Colonic mucosa (tissue), 4 donors: ENCODE results near the gene SOX13. TPM values are rescaled to one million over a fixed set of nuclear protein-coding genes. Genes with fewer than 3 reads are reported as not detected.
A peak's percentile ranks its signal among the peaks of the same experiment; 100 is the strongest.

Experiments
- DNase-seq: peaks from one replicate; pipeline ENCODE4 v3.0.0-alpha.2; 2020
- H3K27ac ChIP-seq: fragments of 200-600 bp; one replicate; pipeline ENCODE4 v1.8.0; 2021
- H3K27me3 ChIP-seq: fragments of 200-600 bp; one replicate; pipeline ENCODE4 v1.8.0; 2021
- H3K36me3 ChIP-seq: fragments of 200-600 bp; one replicate; pipeline ENCODE4 v1.8.0; 2021
- H3K4me1 ChIP-seq: fragments of 200-600 bp; one replicate; pipeline ENCODE4 v1.8.0; 2021; ENCODE audit warnings: mild to moderate bottlenecking
- H3K4me3 ChIP-seq: fragments of 200-600 bp; one replicate; pipeline ENCODE4 v1.8.0; 2021
- H3K9ac ChIP-seq, 2 donors: one replicate each; pipeline ENCODE4 v1.7.0; 2013; ENCODE audit warnings: control low read depth in 2 of 2, low read depth in 2 of 2, low read length in 2 of 2
- H3K9me3 ChIP-seq: fragments of 200-600 bp; one replicate; pipeline ENCODE4 v1.8.0; 2021
- intact Hi-C: fragments of 100-400 bp; cut with DNase I; formaldehyde crosslinking; loops from one replicate; pipeline ENCODE4 v1.14.1; 2022
- total RNA-seq, 2 donors: library from RNA; stranded (reverse); fragmentation: NEBNext Ultra II Directional in 1 of 2; extraction: Animal tissue kit (Norgen Biotek cat#: 25700) in 1 of 2; gene quantifications; one replicate each; pipeline ENCODE4 v1.2.1, GENCODE V29; 2021
- TF ChIP-seq, protein P1 (sequence below): fragments of 200-600 bp; IDR thresholded peaks from one replicate; pipeline ENCODE4 v1.8.0; 2022; ENCODE audit warnings: antibody characterized with exemption, mild to moderate bottlenecking
- donor health status: healthy.
- donor health status: DM: no; HTN: no; CAD: no.
- donor health status: DM: no; HTN: no; CAD: no.

SOX13 gene
- total RNA-seq = 10 to 100 TPM; 34.9 to 35.1 TPM

DNA sequence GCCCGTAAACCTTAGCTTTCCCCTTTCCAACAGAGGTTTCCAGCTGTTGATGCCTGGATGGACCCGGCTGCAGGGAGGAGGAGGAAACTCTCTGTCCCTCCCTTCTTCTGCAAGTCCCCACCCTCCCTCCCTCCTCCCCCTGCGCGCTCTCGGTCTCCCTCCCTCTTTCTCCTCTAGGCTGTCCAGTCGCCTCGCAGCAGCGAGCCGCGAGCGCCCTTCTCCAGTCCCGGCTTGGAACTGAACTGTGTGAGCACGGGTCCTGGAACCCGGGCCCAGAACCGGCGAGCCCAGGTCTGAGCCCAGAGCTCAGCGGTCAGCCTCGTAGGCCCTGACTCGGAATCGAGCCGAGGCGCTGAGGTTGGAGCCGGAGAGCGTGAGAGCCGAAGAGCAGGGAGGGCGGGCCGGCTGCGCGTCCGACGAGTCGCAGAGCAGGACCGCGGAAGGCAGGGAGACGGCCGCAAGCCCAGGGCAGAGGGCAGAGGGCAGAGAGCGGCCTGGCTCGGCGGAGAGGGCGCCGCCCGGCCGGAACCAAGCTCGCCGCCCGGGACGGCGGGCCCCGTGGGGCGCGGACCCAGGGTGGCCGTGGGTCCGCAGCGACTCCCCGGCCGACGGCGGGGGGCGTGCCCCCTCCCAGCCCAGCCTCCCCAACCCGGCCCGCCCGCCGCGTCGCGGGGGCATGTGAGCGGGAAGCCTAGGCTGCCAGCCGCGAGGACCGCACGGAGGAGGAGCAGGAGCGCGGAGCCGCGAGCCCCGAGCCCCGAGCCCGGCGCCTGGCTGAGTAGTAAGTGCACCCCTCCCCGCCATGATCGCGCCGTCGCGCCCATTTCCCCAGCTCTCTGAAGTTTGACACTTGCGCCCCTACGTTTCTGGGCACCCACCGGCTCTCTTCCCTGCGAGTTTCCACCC is at the start of gene SOX13:
TSS of gene SOX13 (plus strand) at position 185 of the 906 bp plus-strand sequence. CDS start 39,801 bp downstream, outside the sequence.
- DNase-seq = peak; percentile 94
- Histone ChIP-seq H3K4me1 (no peaks in the 10 kb centered on the region), H3K36me3 (no peaks in the 10 kb centered on the region), H3K27ac (peak within 1 kb of the TSS; percentile 94), H3K9ac (peak within 1 kb of the TSS; percentile 83 to 89), H3K27me3 (no peaks in the 10 kb centered on the region), H3K9me3 (no peaks in the 10 kb centered on the region), H3K4me3 (peak within 1 kb of the TSS; percentile 54)
- intact Hi-C loops = no loop called here
- TF ChIP-seq, protein P1, sequence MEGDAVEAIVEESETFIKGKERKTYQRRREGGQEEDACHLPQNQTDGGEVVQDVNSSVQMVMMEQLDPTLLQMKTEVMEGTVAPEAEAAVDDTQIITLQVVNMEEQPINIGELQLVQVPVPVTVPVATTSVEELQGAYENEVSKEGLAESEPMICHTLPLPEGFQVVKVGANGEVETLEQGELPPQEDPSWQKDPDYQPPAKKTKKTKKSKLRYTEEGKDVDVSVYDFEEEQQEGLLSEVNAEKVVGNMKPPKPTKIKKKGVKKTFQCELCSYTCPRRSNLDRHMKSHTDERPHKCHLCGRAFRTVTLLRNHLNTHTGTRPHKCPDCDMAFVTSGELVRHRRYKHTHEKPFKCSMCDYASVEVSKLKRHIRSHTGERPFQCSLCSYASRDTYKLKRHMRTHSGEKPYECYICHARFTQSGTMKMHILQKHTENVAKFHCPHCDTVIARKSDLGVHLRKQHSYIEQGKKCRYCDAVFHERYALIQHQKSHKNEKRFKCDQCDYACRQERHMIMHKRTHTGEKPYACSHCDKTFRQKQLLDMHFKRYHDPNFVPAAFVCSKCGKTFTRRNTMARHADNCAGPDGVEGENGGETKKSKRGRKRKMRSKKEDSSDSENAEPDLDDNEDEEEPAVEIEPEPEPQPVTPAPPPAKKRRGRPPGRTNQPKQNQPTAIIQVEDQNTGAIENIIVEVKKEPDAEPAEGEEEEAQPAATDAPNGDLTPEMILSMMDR = no peak

DNA sequence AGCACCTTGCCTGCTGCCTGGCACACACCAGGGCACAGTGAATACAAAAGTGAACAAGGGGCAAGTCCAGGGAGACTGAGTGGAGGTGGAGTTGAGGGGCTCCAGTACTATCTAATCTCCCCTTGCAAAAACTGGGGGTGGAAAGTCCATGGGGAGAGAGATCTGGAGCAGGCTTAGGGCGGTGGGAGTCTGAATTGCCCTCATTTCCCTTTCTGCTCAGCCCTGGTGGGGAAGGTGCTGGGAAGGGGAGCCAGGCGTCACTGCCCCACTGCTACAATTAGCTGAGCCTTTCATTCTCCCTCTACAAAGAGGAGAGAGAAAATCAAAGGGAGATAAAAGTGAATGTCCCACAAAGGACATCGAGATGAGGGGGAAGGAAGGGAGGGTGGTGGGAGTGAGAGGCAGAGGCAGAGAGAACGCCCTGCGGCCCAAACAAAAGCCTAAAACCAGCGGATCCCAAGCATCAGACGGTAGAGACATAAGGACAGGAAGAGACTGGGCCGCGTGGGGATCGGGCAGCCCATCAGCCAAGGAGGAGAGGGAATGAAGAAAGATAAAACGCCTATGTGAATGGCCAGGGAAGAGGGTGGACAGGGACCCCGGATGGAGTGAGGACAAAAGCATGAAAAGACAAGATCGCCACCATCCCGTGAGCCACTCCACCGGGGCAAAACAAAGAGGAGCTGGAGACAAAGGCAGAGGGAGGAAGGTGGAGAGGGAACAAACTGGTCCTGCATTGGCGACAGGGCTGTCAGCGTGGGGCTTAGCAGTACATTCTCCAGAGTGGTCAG is 46.8 kb upstream of the SOX13 start:
- DNase-seq = no peak
- TF ChIP-seq, protein P1 = no peak
- Histone ChIP-seq H3K36me3 (no peaks in the 10 kb centered on the region), H3K9me3 (no peaks in the 10 kb centered on the region), H3K4me1 (no peaks in the 10 kb centered on the region), H3K27me3 (no peaks in the 10 kb centered on the region), H3K4me3 (no peak overlapping the region), H3K27ac (no peak overlapping the region), H3K9ac (no peak overlapping the region)
- intact Hi-C loops = no loop called here

- TF ChIP-seq, protein P1 = no peak
- H3K9ac ChIP-seq = no peak overlapping the region
- no peak overlapping the region for H3K4me3 ChIP-seq
- H3K36me3 ChIP-seq = no peaks in the 10 kb centered on the region
- no peak for DNase-seq
- no peaks in the 10 kb centered on the region for H3K9me3 ChIP-seq
- no peaks in the 10 kb centered on the region for H3K27me3 ChIP-seq
- intact Hi-C loops = no loop called here
- H3K27ac ChIP-seq = no peak overlapping the region
- no peaks in the 10 kb centered on the region for H3K4me1 ChIP-seq
Observed at GRCh38 chr1:204027446-204027845, 45.5 kb upstream of the SOX13 start.

GRCh38 chr1:204029016-204029415 is 43.9 kb upstream of the SOX13 start:
- Histone ChIP-seq H3K9ac (no peak overlapping the region), H3K4me3 (no peak overlapping the region), H3K36me3 (no peaks in the 10 kb centered on the region), H3K4me1 (no peaks in the 10 kb centered on the region), H3K27ac (no peak overlapping the region), H3K27me3 (no peaks in the 10 kb centered on the region), H3K9me3 (no peaks in the 10 kb centered on the region)
- DNase-seq = no peak
- intact Hi-C loops = no loop called here
- TF ChIP-seq, protein P1 = no peak

DNA sequence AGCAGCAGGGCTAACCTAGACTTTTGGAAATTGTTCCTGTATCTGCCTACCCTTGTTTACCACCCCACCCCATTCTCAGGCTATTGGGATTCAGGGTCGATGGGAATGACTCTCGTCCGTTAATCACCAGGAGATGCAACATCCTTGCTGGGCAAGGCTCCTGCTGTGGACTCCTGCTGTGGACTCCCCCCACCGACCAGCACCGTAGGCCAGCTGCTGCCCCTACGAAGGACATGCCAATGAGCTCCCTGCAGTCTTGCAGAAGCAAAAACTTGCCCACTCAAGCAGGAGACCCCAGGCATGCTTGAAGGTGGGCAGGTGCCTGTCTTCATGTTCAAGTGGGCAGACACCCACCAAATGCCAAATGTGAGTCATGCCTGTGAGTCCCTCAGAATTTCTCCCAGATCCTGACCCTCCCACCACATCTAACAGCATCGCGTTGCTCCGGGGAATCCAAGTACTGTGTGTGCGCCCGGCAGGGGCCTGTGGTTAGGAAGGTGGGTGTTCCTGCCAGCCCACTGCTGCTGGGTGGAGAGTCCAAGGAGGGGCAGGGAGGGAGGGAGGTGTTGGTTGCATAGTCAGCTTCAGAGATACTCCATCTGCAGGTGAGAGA is 41.7 kb upstream of the SOX13 start:
- Histone ChIP-seq H3K4me3 (no peak overlapping the region), H3K27ac (no peak overlapping the region), H3K4me1 (no peaks in the 10 kb centered on the region), H3K27me3 (no peaks in the 10 kb centered on the region), H3K9me3 (no peaks in the 10 kb centered on the region), H3K9ac (no peak overlapping the region), H3K36me3 (no peaks in the 10 kb centered on the region)
- intact Hi-C loops = no loop called here
- TF ChIP-seq, protein P1 = no peak
- no peak for DNase-seq
